ENCODE results near the gene ARAP1.

The ARAP1 gene

DNA sequence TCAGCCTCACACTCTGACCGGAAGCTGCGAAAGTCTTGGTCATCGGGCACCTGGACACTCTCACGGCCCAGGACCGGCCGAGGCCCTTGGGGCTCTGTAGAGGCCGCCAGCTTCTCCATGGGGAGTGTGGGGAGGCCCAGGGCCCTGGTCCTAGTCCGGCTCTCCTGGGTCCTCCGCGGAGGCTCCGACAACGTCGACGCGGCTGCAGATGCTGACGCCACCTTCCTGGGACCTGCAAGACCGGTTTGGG lies 28.8 kb upstream of the ARAP1 start:
- H3K4me3 ChIP-seq (ENCODE audit: low read depth, low read length) = peak overlapping the region; percentile 31
- no peak overlapping the region for H3K27ac ChIP-seq
- H3K36me3 ChIP-seq (replicated peaks) = no peaks in the 10 kb centered on the region
- DNase-seq = no peak
- no peak for TF ChIP-seq CTCF (IDR thresholded peaks at IDR 0.05; ENCODE audit: low read depth, low read length, missing control alignments)
- no peaks in the 10 kb centered on the region for H3K27me3 ChIP-seq (replicated peaks)
- in situ Hi-C loops (cut with HindIII; ENCODE audit: low pct_ligation_motif_present, low sequenced_read_pairs) = no loop called here

DNA sequence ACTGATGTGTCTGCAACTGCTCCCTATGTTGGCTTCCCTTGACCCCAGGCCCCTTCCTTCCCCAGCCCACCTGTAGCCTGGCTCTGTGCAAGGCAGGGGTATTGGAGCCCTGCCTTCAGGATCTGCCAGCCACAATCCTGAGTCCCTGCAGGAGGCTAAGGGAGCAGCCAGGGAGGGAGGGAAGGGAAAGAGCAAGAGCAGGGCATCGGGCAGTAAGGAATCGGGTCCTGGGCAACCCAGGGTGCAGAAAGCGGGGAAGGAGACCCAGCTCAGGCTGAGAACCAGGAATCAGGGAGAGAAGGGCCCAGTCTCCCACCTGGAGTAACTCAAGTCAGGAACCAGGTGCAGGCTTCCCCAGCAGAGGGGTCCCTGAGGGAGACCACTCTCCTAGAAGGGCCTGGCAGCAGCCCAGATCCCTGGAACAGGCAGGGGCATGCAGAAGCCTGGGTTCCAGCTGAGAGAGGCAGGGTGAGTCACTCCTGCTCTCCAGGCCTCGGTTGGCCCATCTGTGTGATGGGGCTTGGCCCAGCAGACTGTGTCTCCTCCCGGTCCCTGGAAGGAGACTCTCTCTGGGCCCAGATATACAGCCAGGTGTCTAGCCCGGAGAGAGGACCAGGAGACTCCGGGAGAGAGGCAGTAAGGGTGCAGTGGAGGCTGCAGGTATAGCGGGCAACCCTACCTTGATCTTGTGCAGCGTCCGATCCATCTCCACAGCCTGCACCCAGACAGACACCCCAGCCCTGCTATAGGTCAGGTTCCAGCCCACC lies 28.3 kb upstream of the ARAP1 start:
- no peak for DNase-seq
- no peak for TF ChIP-seq CTCF (IDR thresholded peaks at IDR 0.05; ENCODE audit: low read depth, low read length, missing control alignments)
- Histone ChIP-seq H3K27me3 (replicated peaks) (no peaks in the 10 kb centered on the region), H3K27ac (no peak overlapping the region), H3K36me3 (replicated peaks) (no peaks in the 10 kb centered on the region), H3K4me3 (ENCODE audit: low read depth, low read length) (peak overlapping the region; percentile 31)
- in situ Hi-C loops (cut with HindIII; ENCODE audit: low pct_ligation_motif_present, low sequenced_read_pairs) = no loop called here

- H3K4me3 ChIP-seq (ENCODE audit: low read depth, low read length) = no peak overlapping the region
- DNase-seq = no peak
- no peaks in the 10 kb centered on the region for H3K27me3 ChIP-seq (replicated peaks)
- in situ Hi-C loops (cut with HindIII; ENCODE audit: low pct_ligation_motif_present, low sequenced_read_pairs) = no loop called here
- no peaks in the 10 kb centered on the region for H3K36me3 ChIP-seq (replicated peaks)
- TF ChIP-seq CTCF (IDR thresholded peaks at IDR 0.05; ENCODE audit: low read depth, low read length, missing control alignments) = no peak
- H3K27ac ChIP-seq = no peak overlapping the region
Observed at GRCh38 chr11:72779495-72780128, 27.4 kb upstream of the ARAP1 start.

GRCh38 chr11:72778535-72779494 lies 26.6 kb upstream of the ARAP1 start:
- Histone ChIP-seq H3K4me3 (ENCODE audit: low read depth, low read length) (no peak overlapping the region), H3K27me3 (replicated peaks) (no peaks in the 10 kb centered on the region), H3K36me3 (replicated peaks) (no peaks in the 10 kb centered on the region), H3K27ac (no peak overlapping the region)
- no peak for DNase-seq
- in situ Hi-C loops (cut with HindIII; ENCODE audit: low pct_ligation_motif_present, low sequenced_read_pairs) = no loop called here
- no peak for TF ChIP-seq CTCF (IDR thresholded peaks at IDR 0.05; ENCODE audit: low read depth, low read length, missing control alignments)

DNA sequence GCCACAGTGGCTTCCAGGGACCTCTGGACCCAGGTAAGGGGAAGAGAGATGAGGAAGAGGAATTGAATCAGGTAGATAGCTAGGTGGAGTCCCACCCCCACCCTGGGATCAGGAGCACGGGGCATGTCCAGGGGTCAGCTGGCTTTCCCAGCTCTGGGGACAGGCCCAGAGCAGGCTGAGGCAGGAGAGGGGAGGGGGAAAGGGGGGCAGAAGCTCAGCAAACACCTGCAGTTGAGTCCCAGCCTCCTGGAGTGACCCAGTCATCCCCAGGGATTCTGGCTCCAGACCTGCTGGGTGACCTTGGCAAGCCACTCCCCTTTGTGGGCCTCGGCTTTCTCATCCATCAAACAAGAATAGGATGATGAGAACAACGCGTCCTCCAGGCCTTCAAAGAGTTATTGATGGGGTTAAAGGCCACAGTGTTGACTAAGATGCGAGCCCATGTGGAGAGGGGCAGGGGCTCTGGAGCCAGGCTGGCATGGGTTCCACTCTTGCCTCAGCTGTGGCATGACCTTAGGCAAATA lies 25.6 kb upstream of the ARAP1 start:
- Histone ChIP-seq H3K36me3 (replicated peaks) (no peaks in the 10 kb centered on the region), H3K27ac (no peak overlapping the region), H3K27me3 (replicated peaks) (no peaks in the 10 kb centered on the region), H3K4me3 (ENCODE audit: low read depth, low read length) (no peak overlapping the region)
- in situ Hi-C loops (cut with HindIII; ENCODE audit: low pct_ligation_motif_present, low sequenced_read_pairs) = no loop called here
- no peak for DNase-seq
- TF ChIP-seq CTCF (IDR thresholded peaks at IDR 0.05; ENCODE audit: low read depth, low read length, missing control alignments) = no peak
